ENCODE measurements around the gene CCDC33.

Gene CCDC33

DNA sequence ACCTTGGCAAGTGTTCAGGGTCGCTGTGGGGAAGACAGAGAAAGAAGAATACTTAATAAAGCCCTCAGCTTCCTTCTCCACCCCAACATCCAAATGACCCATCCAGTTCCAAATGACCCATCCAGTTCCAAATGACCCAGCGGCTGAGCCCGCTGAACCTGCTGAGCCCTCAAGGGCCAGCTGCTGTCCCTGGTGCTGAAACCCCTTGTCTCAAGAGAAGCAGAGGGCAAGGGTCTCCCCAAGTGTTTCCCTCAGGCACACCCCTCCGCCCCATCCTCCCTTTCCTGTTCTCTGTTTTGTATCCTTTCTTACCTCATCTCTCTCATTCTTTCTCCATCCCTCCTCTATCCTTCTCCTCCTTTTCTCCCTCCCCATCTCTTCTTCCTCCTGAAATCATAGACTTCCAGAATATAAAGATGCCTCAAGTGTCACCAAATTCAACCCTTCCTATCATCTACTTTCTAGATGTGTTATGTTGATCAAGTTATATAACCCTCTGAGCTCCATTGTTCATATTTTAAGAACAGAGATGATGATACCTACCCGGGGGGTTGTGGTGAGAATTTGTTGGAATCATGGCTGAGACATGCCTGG lies 29.0 kb downstream of the CCDC33 start:
- no peak overlapping the region for H3K9ac ChIP-seq (ENCODE audit: low read depth, low read length)

DNA sequence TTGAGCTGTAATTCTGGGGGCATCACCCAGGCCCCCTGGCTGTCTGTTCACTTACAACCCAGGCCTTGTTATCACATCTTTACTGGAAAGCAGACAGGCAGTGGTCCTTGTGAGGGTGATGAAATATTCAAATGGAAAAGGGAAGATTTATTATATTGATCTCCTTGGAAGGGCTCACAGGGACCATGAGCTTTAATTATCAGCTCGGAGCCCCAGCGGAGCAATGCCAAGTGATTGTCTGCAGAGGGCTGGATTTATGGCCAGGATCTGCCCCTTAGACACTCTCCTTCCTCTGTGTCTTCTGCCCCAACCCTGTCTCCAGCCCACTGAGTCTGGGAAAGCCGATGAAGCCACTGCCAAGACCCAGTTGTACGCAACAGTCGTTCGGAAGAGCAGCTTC lies 31.9 kb downstream of the CCDC33 start:
- no peaks in the 10 kb centered on the region for H3K79me2 ChIP-seq (ENCODE audit: insufficient read depth, low read length)
- no peaks in the 10 kb centered on the region for H3K36me3 ChIP-seq (ENCODE audit: insufficient read depth, low read length)
- no peak overlapping the region for H3K9ac ChIP-seq (ENCODE audit: low read depth, low read length)
- DNase-seq, result no peak
- TF ChIP-seq CTCF (IDR thresholded peaks at IDR 0.05; ENCODE audit: borderline replicate concordance, extremely low read depth, low read length, poor library complexity, severe bottlenecking) (no peak), EZH2 (IDR thresholded peaks at IDR 0.05; ENCODE audit: borderline replicate concordance, low read depth, low read length, severe bottlenecking) (no peak)
- no peak overlapping the region for H3K27ac ChIP-seq (ENCODE audit: low read length)
- H3K27me3 ChIP-seq (ENCODE audit: insufficient read depth, low read length, poor library complexity), result peaks cover 4% of the 10 kb centered on the region
- H4K20me1 ChIP-seq (ENCODE audit: insufficient read depth, low read length), result no peaks in the 10 kb centered on the region
- H3K9me3 ChIP-seq (ENCODE audit: insufficient read depth, low read length, severe bottlenecking), result no peaks in the 10 kb centered on the region
- ATAC-seq (ENCODE audit: insufficient read depth, low read depth), result no peak
- no peak overlapping the region for H3K4me3 ChIP-seq (ENCODE audit: low read depth in 1 of 2, low read length in 2 of 2)
- no peaks in the 10 kb centered on the region for H3K4me1 ChIP-seq (ENCODE audit: insufficient read depth, low read length)
- no peak overlapping the region for H3K4me2 ChIP-seq (ENCODE audit: insufficient read depth, low read length)
- no peak overlapping the region for H2AFZ ChIP-seq (ENCODE audit: low read depth, low read length)

More for the DNA sequence above, 29.0 kb downstream of the CCDC33 start:
- no peaks in the 10 kb centered on the region for H3K9me3 ChIP-seq (ENCODE audit: insufficient read depth, low read length, severe bottlenecking)
- 0 out of 2 replicates have a peak, but pooled peaks cover 4% of the 10 kb centered on the region for H4K20me1 ChIP-seq (ENCODE audit: insufficient read depth, low read length)
- no peak for TF ChIP-seq EZH2 (IDR thresholded peaks at IDR 0.05; ENCODE audit: borderline replicate concordance, low read depth, low read length, severe bottlenecking)
- no peak for TF ChIP-seq CTCF (IDR thresholded peaks at IDR 0.05; ENCODE audit: borderline replicate concordance, extremely low read depth, low read length, poor library complexity, severe bottlenecking)
- no peak overlapping the region for H2AFZ ChIP-seq (ENCODE audit: low read depth, low read length)
- no peaks in the 10 kb centered on the region for H3K79me2 ChIP-seq (ENCODE audit: insufficient read depth, low read length)
- DNase-seq, result peak; percentile 47
- H3K36me3 ChIP-seq (ENCODE audit: insufficient read depth, low read length), result no peaks in the 10 kb centered on the region
- peaks cover 4% of the 10 kb centered on the region for H3K27me3 ChIP-seq (ENCODE audit: insufficient read depth, low read length, poor library complexity)
- ATAC-seq (ENCODE audit: insufficient read depth, low read depth), result no peak
- no peak overlapping the region for H3K4me3 ChIP-seq (ENCODE audit: low read depth in 1 of 2, low read length in 2 of 2)
- H3K4me2 ChIP-seq (ENCODE audit: insufficient read depth, low read length), result no peak overlapping the region
- no peaks in the 10 kb centered on the region for H3K4me1 ChIP-seq (ENCODE audit: insufficient read depth, low read length)
- no peak overlapping the region for H3K27ac ChIP-seq (ENCODE audit: low read length)

GRCh38 chr15:74269362-74270035 lies 33.4 kb downstream of the CCDC33 start:
- no peak for DNase-seq

More at GRCh38 chr15:74269362-74270035, 33.4 kb downstream of the CCDC33 start:
- H3K4me1 ChIP-seq (ENCODE audit: insufficient read depth, low read length), result no peaks in the 10 kb centered on the region
- peaks cover 4% of the 10 kb centered on the region for H3K27me3 ChIP-seq (ENCODE audit: insufficient read depth, low read length, poor library complexity)
- no peak overlapping the region for H2AFZ ChIP-seq (ENCODE audit: low read depth, low read length)
- H3K27ac ChIP-seq (ENCODE audit: low read length), result no peak overlapping the region
- H3K79me2 ChIP-seq (ENCODE audit: insufficient read depth, low read length), result no peaks in the 10 kb centered on the region
- no peak overlapping the region for H3K4me3 ChIP-seq (ENCODE audit: low read depth in 1 of 2, low read length in 2 of 2)
- no peaks in the 10 kb centered on the region for H4K20me1 ChIP-seq (ENCODE audit: insufficient read depth, low read length)
- no peaks in the 10 kb centered on the region for H3K9me3 ChIP-seq (ENCODE audit: insufficient read depth, low read length, severe bottlenecking)
- ATAC-seq (ENCODE audit: insufficient read depth, low read depth), result no peak
- H3K4me2 ChIP-seq (ENCODE audit: insufficient read depth, low read length), result no peak overlapping the region
- H3K36me3 ChIP-seq (ENCODE audit: insufficient read depth, low read length), result no peaks in the 10 kb centered on the region
- TF ChIP-seq CTCF (IDR thresholded peaks at IDR 0.05; ENCODE audit: borderline replicate concordance, extremely low read depth, low read length, poor library complexity, severe bottlenecking) (no peak), EZH2 (IDR thresholded peaks at IDR 0.05; ENCODE audit: borderline replicate concordance, low read depth, low read length, severe bottlenecking) (no peak)
- no peak overlapping the region for H3K9ac ChIP-seq (ENCODE audit: low read depth, low read length)

Data from DND-41 (cell line).